NCI-H2171 treated with DMSO at 0.1 percent for 48 hours (cell line): ENCODE data around the gene SIRT5.

Source experiments
- DNase-seq: peaks from one replicate; lab custom pipeline; 2025; lab: John Stamatoyannopoulos, UW

Gene SIRT5

DNA sequence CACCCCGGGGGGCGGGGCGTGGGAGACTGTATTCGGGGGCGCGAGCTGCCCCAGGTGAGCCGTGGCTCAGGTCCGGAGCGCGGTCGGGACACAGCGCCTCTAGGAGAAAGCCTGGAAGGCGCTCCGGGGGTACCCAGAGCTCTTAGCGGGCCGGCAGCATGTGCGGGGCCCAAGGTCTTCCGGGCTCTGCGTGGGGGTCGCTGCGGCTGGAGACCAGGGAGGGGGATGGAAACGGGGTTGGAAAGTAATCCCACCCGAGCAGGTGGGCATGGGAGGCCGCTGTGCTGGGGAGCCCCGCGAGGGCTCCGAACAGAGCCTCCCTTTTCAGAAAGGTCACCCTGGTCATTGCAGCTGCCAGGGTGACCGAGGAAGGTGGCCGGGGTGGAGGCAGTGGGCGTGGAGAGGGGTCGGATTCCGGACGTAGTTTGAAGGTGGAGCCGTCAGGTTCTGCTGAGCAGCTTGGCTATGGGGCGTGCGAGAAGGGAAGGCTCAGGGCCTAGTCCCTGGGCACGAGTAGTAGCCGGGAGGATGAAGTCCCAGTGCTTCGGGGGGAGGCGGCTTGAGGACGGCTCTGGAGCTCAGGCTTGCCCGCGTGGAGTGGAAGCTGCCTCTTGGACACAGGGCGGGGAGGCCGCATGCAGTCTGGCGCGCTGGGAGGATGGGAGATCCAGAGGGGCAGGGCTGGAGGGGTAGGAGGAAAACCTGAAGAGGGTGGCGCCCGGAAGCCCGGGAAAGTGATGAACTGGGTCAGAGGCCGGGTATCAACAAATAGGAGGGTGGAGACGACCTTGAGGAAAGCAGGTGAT, at the start of gene SIRT5:
TSS of gene SIRT5 (plus strand) at position 31 of the 806 bp plus-strand sequence. CDS start 9,510 bp downstream, outside the sequence.
- peak; percentile 89 for DNase-seq

DNA sequence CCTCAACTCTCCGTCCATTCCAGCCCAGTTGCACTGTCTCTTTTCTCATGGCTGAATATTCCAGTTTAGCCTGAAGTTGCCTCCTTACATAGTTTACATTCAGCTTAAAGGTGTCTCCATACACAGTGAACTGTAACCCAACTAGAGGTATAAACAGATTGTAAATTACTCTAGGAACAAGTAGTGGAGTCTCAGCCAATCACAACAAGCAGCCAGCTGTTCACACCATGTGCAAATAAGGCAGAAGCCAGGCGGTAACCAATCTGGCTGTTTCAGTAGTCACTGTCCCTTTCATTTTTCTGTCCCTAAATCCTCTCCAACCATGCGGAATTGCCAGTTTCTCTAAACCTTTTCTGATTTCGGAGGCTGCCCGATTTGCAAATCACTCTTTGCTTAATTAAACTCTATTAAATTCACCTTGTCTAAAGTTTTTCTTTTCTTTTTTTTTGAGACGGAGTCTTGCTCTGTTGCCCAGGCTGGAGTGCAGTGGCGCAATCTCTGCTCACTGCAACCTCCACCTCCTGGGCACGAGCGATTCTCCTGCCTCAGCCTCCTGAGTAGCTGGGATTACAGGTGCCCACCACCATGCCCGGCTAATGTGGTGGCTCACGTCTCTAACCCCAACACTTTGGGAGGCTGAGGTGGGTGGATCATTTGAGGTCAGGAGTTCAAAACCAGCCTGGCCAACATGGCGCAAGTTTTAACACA, 49.4 kb upstream of the SIRT5 start:
- peak; percentile 88 for DNase-seq

DNA sequence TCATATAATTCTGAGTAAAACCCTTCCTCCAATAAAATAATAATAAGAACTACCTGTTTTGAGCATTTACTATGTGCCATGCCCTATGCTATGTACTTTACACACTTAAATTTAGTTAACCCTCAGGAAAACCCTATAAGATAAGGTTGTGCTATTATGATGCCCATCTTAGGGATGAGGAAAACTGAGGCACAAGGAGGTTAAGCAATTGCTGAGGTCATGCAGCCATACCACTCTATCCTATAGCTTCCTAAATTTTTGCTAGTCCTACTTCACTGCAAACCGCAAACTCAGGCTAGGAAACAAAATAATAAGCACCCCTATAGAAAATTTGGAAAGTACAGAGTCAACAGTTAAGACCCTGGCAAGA, 48.1 kb upstream of the SIRT5 start:
- DNase-seq: no peak

DNA sequence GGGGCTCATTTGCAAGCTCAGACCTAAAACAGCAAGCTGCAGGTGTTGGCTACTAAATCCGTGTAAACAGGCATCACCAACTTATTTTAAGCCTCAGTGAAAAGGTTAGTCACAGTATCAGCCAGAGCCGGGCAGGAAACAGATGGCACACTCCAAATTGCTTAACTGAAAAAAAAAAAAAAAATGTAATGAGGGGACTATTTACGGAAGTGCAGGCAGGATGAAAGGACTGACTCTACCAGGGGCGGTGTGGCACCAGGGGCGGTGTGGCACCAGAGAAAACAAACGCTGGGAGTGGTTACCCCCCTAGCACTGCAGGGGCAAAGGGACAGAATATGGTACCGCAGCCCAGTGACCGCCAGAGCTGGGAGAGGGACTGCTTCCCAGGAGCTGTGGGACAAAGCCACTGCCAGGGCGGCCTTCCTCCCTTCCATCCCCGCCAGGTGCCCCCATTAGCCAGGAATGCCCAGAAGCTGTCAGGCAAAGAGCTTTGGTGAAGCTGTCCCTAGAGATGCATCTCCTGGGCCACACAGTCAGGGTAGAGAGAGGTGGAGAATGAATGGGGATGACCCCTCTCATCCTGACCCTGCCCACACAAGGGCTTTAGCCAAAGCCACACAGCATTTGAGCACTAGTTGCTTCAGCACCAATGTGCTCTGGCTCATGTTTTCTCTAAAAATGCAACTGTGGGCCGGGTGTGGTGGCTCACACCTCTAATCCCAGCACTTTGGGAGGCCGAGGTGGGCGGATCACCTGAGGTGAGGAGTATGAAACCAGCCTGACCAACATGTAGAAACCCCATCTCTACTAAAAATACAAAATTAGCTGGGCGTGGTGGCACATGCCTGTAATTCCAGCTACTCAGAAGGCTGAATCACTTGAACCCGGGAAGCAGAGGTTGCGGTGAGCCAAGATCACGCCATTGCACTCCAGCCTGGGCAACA, 47.4 kb upstream of the SIRT5 start:
- peak; percentile 97 for DNase-seq

DNA sequence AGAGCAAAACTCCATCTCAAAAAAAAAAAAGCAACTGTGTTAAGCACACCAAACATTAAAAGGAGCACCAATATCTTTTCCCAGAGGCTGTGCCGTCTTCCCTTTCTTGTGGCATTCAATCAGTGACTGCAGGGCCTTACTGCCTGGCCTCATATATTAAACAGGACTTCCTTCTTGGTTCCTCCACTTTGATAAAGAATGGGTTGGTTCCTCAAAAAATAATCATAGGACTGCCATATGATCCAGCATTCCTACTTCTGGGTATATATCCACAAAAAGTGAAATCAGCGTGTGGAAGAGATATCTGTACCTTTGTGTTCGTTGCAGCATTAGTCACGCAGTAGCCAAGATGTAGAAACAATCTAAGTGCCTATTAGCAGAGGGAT, 46.7 kb upstream of the SIRT5 start:
- no peak for DNase-seq

DNA sequence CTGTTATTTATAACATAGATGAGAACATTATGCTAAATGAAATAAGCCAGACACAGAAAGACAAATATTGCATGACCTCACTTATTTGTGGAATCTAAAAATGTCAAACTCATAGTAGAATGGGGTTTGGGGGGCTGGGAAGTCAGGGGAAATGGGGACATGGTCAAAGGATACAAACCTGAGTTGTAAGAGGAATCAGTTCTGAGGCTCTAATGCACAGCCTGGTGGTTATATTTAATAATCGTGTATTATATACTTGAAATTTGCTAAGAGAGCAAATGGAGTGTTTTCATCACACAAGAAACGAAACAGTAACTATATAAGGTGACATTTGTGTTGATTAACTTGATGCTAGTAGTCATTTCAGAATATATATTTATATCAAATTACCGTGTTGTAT, 46.2 kb upstream of the SIRT5 start:
- DNase-seq: peak; percentile 14

DNA sequence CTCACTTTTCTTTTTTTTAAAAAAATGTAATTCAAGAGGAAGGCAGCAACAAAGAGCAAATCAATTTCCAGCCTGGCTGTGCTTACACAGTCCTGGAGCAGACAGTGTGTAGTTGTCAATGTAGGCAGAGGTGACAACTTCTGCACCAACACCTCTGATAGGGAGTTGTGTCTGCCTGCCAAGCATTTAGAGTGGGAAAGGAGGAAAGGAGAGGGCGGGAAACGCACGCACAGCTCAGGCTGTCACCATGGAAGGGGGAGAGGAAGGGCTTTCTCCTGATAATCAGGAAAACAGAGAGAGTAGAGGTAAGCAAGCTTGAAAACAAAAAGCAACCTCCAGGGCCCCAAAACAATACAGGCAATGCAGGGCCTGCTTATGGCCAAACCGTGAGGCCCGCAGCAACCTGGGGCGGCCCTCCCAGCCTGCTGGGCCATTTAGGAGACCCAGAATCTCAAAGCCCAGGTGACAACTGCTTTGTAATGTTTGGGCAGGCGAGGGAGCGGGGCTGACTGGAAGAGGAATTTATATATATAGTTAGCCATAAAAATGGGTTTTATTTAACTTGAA, 45.5 kb upstream of the SIRT5 start:
- DNase-seq: peak; percentile 16

DNA sequence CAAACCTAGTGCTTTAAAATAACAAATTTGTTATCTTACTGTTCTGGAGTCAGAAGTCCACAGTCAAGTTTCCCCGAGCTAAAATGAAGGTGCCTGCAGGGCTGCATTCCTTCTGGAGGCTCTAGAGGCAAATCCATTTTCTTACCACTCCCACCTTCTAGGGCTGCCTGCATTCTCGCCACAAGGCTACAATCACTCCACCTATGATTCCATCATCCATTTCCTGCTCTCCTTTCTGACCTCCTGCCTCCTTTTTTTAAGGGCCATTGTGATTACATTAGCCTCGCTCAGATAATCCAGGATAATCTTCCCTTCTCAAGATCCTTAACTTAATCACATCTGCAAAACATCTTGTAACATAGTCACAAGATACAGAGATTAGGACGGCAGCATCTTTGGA, 42.4 kb upstream of the SIRT5 start:
- no peak for DNase-seq

DNA sequence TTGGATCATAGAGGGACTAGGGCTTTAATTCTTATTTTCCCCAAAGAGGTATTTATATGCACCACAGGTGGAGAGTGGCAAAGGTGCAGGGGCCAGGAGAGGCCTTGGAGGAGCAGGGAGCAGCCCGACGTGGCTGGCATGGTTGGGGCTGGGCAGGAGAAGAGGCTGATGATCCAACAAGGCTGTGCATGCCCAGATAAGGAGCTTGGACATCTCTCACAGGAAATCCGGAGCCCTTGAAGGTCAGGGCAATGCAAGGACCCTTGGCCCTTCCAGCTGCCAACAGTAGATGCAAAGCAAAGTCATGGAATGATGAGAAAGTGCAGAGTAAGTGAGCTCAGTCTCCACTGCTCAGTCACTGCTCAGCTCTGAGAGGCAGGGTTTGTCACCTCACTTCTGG, 39.9 kb upstream of the SIRT5 start:
- DNase-seq: no peak

DNA sequence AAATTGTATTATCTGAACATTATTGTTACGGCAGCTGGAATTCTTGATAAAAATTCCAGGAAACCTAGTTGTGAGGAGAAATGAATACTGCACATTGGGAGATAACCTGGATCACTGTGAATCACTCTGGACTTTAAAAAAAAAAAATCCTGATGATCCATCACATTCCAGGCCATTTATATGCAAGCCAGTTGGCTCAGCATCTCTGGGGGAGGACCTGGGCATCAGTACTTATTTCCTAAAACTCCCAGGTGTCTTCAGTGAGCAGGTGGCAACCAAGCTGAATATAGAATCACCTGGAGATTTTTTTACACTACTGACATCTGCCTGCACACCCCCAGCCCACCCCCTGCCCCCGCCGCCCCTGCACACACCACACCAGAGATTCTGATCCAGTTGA, 39.1 kb upstream of the SIRT5 start:
- peak; percentile 68 for DNase-seq

DNA sequence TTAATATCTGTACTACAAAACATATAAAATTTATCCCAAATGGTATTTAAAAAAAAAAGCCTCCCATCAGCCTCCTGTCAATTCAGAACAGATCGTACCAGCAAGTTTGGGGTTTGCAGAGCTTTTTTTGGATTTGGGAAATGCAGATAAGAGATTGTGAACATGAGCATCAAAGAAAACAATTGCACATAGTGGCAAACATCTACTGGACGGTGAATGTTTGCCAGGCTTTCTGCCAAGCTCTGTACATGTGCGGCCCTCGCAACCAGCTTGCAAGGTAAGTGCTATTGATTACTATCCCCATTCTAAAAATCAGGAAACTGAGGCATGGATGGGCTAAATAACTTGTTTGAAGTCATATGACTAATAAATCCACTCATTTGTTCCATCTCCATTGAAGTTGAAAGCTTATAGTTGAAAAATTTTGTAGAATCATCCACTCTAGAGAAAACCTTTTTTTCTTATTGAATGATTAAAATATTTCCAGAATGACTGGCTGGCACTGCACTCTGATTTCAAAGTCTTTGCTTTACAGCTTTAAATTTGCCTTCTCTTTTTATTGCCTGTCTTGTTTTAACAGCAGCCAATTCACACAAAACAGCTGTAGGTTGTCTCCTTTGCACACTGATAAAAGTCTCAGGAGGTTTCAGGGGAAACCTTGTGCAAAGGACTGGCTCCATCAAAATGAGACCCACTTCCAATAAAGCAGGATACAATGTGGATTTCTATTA, 37.4 kb upstream of the SIRT5 start:
- no peak for DNase-seq

DNA sequence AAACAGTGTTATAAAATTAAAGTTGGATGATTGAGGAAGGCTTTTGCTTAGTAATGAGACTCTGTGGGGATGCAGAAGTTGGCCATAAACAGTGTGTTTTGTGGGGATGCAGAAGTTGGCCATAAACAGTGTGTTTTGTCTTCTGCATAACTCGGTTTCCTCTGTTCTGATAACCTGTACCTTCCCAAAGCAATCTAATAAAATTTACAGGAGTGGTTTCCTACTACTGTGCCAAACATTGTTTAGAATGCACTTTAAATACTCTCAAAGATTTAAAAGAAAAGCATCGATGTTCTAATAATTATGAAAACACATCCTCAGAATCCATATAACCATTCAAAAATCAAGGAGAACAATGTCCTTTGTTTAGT, 36.9 kb upstream of the SIRT5 start:
- no peak for DNase-seq

DNA sequence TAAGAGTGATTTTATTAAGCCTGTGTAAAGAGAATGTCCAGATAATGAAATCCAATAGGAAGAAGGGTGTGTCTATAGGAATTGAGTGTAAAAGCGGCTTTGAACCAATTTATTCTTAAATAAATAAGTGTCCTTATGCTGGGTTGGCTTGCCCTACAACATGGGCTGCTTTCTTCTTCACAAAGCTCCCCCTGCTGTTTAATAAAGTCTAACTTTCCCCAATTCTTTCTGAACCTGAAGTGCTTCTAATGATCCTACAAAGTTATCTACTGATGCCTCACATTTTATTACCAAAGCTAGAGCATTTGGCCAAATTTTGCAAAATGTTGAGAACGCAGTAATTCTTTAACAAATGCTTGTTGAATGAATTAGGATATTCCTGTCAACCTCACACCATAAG, 36.3 kb upstream of the SIRT5 start:
- DNase-seq: peak; percentile 13

DNA sequence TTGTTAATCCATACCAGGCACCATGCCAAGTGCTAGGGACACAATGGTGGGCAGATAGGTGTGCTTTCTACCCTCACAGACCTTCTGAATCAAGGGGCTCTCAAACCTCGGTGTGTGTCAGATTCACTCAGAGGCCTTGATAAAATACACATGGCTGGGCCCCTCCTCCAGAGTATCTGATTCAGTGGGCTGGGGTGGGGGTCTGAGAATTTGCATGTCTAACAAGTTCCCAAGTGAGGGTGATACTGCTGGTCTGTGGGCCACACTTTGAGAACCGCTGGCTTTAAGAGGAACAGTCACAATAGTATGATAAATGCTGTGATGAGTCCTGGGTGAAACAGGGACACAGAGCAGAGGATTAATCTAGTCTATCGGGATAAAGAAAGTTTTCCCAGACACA, 35.8 kb upstream of the SIRT5 start:
- no peak for DNase-seq

DNA sequence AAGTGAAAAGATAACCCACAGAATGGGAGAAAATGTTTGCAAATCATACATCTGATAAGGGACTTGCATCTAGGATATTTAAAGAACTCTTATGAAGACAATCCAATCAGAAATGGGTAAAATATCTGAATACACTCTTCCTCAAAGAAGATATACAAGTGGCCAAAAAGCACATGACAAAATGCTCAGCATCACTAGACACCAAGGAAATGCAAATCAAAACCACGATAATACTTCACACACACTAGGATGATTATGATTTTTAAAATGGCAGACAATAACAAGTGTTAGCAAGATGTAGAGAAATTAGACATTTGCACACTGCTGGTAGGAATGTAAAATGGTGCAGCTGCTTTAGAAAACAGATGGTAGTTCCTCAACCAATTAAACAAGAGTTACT, 34.8 kb upstream of the SIRT5 start:
- DNase-seq: peak; percentile 17

DNA sequence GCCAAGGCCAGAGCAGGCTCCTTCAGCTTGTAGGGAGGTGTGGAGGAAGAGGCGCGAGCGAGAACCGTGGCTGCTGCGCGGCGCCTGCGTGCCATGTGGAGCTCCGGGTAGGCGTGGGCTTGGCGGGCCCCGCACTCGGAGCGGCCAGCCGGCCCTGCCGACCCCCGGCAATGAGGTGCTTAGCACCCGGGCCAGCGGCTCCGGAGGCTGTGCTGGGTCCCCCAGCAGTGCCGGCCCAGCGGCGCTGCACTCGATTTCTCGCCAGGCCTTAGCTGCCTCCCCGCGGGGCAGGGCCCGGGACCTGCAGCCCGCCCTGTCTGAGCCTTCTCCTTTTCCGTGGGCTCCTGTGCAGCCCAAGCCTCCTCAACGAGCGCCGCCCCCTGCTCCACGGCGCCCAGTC, 32.9 kb upstream of the SIRT5 start:
- DNase-seq: no peak

DNA sequence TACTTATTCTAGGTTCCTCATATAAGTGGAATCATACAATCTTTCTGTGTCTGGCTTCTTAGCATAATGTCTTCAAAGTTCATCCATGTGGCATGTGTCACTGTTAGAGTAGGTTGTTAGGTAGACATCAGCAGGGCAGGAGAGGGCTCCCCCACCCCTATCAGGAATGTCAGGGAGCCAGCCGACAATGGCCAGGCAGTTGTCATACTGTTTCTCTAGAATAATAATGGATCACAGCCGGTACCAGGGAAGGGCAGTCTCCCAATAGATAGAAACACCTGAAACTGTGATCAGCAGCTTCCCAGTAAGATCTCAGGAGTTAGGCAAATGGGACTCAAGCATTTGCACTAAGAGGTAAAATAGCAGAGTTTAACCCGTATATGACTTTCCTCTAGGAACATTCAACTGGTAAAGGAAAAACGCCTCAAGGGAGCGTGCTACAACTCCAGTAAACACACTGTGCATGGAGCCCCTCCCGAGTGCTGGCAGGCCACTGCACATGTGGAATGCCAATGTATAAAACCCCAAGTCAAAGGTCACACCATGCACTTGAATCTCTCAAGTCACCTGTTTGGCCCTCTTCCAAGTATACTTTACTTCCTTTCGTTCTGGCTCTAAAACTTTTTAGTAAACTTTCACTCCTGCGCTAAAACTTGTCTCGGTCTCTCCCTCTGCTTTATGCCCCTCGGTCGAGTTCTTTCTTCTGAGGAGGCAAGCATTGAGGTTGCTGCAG, 29.8 kb upstream of the SIRT5 start:
- DNase-seq: no peak

DNA sequence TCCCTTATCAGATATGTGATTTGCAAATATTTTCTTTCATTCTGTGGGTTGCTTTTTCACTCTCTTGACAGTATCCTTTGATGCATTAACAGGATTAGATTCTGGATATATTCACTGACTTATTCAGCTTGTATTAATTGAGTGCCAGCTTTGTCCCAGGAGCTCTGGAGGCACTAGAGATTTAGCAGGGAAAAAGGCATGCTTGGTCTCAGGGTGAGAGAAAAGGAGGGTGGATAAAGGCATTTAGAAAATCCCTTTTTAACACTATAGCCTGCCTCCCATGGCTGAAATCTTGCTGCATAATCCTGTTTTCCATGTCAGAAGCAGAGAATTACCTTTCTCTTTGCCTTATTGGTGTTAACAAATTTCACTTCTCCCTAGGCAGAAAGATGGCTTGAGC, 28.5 kb upstream of the SIRT5 start:
- no peak for DNase-seq

DNA sequence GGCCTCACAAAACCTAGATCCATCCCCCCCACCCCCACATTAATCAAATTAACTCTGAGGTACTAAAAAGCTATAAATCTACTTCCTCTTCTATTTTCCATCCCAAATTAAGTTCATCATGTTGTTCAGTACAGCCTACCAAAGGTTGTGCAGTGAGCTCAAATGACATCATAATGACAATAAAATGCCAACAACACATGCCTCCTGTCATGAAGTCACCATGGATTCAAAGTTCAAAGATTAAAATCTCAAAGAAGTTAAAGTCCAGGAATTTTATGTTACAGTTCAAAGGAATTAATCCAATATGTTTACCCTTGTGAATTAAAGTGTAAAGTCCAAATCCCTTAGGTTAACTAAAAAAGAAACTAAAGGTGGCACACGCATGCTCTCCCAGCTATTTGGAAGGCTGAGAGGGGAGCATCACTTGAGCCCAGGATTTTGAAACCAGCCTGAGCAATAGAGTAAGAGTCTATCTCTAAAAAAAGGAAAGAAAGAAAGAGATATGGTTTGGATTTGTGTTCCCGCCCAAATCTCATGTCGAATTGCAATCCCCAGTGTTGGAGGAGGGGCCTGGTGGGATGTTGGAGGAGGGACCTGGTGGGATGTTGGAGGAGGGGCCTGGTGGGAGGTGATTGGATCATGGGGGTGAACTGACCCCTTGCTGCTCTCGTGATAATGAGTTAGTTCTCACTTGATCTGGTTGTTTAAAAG, 25.7 kb upstream of the SIRT5 start:
- DNase-seq: no peak

DNA sequence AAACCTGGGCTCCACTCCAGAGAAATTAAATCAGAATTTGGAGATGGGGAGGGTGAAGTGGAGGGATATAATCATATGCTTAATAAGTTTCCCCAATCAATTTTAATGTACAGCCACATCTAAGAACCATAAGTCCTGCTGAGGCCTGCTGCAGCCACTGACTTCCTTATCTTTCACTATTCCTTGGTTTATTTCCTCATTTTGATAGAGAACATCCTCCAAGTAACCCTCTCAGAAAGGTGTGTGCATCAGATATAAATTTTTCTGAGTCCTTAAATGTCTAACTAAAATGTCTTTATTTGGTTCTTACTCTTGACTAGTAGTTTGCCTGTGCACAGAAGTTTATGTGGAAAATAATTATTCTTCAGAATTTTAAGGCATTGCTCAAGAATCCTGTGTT, 23.7 kb upstream of the SIRT5 start:
- no peak for DNase-seq
